NCI-H1417 treated with DMSO at 0.1 percent for 48 hours (cell line): ENCODE measurements around the gene NOC4L.
"Not testable (repeated sequence)": the region's sequence is repeated elsewhere in the genome, so short reads cannot be mapped to it uniquely, and the experiment has no call there.

Experiments
- DNase-seq: peaks from one replicate; lab custom pipeline; 2025; lab: John Stamatoyannopoulos, UW

The NOC4L gene

DNA sequence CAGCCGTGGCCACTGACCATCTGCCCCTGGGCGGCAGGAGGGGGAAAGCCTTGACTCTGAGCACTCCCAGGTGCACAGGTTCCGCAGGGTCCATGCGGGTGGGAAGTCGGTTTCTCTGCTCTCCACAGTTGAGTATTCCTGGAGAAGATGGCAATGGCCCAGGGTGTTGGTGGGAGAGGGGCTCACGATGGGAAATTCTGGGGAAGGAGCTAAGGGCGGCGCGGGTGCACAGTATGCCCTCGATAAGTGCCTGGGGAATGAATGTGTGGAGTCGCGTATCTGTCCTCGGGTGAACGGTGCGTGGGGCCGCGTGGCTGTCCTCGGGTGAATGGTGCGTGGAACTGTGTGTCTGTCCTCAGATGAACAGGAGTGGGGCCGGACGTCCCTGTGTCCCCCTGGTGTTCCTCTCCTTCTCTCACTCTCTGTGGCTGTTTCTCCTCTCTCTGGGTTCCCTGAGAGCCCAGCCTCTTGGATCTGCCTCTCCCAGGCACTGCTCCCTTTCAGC is 38.0 kb downstream of the NOC4L start:
- DNase-seq, result no peak

DNA sequence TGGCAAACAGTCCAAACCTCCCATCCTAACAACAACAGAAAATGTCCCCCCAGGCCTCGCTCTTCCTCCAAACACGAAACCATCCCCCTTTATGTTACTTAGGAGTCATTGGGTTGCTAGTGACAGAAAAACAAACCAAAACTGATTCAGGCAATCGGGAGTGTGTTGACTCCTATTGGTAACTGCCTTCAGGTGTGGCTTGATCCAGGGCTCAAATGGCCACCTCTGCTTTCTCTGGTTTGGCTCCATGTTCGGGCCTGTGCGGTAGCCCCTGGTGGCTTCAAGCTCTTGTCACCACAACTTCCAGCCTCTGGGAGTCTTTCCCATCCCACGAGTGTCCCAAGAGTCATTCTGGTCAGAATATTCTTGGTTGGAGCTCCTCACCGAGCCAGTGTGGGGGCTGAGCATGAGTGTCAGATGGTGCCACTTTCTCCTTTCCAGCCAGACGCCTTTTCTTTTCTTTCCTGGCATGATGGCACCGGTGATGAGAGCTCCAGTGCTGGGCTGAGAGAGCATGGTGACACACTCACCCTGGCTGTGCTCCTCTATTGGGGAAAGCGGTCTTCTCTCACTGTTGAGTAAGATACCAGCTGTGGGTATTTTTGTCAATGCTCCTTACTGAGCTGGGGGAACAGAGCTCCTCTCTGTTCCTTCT is 38.6 kb downstream of the NOC4L start:
- no peak for DNase-seq

DNA sequence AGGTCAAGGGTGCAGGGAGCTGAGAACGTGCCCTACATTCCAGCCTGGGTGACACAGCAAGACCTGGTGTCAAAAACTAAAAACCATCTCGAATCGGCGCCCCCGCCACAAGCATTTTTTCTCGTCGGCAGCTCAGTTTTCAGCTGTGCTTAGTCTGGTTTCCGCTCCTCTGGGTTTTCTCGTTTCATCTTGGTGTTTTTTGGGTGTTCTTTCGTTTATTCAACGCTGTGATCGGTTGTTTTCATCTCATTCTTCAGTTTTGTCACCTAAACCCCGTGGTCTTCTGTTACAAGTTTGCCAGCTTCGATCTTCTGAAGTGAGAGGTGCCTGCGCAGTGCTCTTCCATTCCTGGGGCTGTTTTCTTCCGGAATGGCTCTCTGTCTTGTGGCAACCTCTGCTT is 41.4 kb downstream of the NOC4L start:
- DNase-seq, result no peak

DNA sequence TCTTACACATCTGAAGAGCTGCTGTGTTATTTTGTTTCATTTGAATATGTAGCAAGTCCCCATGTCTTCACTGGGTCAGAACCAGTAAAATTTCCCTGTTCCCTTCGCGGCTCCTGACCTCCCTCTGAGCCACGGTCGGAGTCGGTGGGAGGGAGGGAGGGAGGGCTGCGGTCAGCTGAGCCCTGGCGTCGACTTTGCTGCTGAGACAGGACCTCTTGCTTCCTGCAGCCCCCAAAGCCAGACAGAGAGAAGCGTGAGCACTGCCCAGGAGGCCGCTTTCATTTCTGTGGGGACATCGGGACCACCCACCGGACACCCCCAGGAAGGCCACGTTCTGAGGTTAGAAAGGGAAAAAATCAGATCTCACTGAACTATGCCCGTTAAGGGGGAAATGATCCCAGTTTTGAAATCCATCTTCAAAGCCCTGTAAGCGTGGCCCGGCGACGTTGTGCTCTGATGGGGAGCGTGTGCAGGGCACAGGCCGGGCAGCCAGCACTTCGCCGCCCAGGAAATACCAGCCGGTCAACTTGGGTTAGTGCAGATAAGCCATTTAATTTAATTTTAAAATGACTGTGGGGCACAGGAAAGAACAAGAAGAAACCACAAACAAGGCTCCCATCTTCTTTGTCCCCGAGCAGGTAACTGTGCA is 42.1 kb downstream of the NOC4L start:
- DNase-seq, result no peak

DNA sequence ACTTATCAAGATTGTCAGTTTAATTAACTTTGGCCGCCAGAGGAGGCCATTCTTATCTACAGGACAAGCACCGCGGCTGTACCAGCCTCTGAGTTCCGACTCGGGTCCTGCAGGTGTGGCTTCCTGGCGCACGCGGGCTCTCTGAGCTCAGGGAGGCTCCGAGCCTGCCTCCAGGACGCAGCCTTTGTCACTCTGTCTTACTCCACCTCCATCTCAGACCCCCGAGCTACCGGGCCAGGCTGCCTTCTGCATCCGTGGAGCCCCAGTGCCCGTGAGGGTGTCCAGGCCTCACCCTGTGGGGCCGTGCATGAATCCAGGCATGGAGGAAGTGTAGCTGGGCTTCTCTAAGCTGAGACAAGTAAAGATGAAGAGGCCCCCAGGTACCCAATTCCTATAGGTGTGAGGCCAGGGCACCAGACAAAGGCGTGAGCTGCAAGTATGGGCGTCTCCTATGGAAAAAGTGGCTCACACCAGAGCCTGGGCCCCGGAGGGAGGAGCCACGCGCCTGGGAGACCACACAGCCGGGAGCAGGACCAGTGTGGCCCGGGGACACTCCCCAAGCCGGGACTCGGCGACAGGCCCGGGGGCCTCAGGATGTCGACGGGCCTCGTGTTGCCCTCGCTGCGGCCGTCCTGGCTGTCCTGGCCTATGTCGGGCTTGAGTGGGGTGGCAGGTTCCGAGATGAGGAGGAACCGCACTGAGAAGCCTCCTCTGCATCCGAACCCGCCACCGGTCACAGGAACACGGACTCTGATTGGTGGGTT is 42.8 kb downstream of the NOC4L start:
- no peak for DNase-seq

DNA sequence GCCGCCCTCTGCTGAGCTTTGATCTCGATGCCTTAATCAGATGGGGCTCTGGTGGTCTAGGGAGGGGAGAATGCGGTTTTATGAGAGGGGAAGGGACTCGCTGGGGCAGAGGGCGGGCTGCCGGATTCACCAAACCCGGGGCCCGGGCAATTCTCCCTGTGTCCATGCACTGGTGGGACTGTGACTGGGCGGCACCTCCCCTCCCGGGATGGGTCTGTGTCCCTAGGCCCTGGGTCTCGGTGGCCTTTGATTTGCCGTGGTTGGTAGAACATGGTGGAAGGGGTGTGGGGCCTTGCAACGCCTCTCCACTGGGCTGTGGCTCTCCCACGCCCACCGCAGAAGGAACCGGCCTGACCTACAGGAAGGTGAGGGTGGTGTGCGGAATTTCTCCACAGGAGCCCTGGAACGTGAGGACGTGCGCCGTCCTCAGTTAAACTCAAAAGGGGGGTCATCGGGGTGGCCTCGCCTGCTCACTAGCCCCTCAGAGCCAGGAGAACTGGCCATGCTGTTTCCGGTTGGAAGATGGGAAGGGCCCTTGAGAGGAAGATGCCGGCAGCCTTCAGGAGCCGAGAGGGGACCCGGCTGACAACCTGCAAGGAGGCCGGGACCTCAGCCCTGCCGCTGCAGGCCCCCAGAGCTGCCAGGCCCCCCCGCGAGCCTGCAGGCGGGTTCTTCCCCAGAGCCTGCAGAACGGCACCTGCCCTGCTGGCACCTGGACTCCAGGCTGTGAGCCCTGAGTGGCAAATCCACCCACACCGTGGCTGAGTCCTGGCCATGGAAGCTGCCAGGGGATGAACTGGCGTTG is 43.6 kb downstream of the NOC4L start:
- no peak for DNase-seq

DNA sequence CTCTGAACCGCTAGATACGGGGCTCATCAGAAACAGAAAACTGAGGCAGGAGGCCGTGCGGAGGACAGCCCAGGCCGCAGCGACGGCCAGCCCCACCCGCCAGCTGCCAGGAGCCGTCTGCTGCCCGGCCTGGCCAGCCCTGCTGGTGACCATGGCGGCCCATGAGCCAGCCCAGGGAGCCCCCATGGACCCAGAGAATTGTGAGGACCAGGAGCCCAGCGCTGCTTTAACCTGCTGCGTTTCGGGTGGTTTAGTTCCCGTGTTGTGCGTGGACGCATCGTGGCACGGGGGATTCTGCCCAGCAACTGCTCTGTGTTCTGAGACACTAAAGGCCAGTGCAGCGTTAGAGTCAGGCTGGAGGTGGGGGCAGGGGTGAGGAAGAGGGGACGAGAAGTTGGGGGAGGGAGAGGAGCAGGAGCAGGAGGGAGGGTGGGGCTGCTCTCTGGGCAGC is 44.2 kb downstream of the NOC4L start:
- no peak for DNase-seq

DNA sequence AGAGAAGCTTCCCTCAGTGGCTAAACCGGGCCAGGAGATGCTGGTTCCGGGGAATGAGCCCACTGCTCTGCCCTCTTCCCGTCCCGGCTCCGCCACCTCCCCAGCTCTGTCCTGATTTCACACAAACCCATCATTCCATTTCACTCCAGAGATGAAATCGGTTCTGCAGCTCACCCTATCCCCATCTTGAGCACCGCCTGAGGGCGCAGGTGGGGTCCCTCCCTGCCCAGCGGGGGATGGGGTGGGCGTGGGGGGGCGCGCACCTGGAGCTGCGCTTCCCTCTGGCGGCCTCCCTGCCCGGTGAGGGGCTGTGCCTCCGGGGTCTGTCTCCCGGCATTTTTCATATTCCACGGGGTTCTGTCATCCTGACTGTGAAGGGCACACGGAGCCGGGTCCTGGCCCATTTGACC is 44.7 kb downstream of the NOC4L start:
- no peak for DNase-seq

DNA sequence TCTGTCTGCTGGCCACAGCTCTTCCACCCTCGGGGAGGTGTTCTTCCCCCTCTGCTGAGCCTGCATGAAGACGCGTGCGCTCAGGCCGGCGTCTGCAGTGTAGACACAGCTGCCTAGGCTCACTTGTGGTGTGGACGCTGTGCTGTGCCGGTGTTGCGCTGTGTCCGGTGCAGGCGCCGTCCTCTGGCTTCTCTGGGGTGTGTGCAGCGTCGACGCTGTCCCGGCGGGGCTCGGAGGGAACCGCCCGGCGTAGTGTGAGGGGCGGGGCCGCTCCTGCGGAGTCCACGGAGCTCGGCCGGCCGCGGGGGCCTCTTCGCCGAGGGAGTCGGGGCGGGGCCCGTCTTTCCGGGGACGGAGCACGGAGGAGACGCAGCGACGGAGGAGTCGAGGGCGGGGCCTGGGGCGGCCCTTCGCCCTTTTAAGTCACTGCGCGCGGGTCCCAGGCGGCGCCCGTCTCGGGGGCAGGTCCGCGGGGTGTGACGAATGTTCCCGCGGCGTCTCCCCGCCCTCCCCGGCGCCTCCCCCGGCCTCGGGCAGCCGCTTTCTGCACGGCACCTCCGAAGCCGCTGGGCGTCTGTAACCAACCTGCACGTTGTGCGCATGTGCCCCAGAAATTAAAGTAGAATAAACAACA is 45.2 kb downstream of the NOC4L start:
- DNase-seq, result peak; percentile 15

DNA sequence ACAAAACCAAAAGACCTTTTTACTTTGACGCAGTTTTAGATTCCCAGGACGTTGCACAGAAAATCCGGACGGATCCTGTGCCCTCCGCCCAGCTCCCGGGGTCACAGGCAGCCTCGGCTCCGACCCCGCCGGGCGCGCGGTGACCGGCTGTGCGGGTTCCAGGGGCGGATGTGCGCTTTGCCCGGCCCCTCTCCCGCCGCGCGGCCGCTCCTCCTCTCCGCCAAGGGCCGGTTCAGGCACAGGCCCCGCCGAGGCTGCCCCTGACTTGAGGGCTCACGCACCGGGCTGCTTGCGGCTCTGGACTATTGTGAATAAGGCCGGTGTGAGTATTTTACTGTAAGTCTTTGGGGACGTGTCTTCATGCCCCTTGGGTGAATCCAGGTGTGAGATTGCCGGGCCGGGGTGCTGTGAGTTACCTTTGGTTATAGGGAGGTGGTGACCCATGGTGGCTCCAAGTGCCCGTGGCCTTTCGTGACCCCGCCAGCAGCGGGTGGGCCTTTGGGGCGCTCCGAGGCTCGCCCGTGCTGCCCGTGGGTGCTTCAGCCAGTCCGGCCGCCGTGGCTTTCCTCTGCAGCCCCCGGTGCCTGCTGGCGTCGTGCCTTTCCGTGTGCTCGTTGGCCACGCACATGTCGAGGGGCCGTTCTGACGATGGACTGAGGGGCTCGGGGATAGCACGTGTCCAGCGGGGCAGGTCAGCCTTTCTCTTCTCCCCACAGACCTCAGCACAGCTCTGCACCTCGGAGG is 45.9 kb downstream of the NOC4L start:
- no peak for DNase-seq

DNA sequence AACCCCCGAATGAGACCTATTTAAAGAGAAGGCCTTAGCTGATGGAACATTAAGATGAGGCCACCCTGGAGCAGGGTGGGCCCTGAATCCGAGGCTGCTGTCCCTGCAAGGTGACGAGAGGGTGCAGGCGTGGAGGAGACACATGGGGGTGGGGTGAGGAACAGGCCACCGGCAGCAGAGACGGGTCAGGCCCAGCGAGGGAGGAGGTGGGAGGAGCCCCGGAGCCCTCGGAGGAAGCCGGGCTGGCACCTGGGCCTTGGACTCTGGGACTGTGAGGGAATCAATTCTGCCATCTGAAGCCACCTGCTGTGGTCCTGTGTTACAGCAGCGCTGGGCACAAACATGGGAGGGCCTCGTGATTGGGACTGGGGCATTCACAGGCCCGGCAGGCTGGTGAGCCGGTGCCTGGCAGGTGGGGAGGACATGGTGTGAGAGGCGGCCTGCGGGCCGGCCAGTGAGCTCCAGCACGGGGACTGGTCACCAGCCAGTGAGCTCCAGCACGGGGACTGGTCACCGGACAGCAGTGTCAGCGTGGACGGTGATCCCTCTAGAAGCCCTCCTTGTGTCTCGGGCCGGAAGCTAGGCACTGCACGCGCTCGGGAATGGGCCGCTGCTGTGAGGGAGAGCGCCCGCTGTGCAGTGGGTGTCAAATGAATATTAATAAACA is 46.7 kb downstream of the NOC4L start:
- no peak for DNase-seq

DNA sequence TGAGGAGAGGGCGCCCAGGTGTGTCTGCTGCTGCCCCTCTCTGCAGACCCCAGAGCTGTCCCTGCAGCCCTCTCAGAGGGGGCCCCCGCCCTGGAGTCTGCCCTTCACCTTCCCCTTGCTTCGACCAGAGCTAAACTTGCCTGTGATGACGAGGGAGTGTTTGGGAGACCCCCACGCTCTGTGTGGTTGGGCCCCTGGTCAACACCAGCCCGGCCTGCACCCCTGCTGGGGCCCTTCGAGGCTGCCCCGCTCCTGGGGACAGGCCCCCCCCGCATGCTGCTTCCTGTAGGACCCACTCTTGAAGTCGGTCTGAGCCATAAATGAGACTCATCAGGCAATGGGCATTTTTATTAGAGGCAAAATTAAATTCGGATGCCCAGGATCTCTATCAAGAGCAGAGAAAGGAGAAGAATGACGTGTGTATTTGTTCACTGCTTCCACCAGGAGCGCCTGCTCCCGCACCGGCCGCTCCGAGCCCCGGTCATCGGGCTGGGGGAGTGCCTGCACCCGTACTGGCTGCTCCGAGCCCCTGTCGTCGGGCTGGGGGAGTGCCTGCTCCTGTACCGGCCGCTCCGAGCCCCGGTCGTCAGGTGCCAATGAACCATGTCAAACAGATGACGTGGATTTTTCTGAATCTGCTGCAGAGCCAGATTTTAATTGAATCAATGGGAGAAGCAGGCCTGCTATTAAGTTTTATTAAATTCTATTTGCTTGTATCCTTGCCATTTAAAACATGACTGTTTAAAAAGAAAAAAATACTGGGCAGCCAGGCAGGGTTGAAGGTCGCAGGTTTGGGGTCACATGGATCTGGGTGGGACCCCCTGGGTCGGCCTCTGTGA is 47.7 kb downstream of the NOC4L start:
- no peak for DNase-seq

DNA sequence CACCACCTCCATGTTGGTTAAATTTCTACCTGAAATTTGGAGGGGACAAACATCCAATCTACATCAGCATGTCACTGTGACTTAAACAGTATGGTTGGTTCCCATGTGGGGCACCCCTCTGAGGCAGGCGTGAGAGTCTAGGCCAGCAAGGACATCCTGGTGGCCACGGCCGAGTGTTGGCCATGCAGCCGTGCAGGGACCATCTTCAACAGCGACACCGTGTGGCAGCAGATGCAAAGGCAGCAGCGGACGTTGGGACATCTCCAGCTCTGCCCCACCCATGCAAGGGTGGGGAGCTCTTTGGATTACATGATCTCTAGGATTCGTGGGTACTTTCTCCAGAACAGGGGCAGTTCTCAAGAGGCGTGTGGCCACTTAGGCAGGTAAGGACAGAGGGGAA is 49.8 kb downstream of the NOC4L start:
- no peak for DNase-seq

DNA sequence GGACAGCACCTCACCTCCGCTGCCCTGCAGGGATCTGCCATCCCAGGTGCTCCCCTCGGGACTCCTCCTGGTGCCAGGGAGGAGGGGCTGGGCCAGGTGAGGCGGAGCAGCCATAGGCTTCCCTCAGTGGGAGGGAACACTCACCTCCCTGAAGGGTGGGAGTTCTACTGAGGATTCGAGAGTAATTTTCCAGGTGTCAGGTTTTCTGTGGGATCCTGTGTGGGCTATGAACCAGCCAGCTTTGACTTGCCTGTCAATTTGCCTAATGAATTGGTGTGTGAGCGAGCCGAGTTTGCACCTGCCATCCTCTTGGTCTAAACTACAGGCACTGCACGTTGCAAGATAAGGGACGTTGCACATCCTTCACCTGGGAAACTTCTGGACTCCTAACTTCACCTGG is 50.3 kb downstream of the NOC4L start:
- no peak for DNase-seq

DNA sequence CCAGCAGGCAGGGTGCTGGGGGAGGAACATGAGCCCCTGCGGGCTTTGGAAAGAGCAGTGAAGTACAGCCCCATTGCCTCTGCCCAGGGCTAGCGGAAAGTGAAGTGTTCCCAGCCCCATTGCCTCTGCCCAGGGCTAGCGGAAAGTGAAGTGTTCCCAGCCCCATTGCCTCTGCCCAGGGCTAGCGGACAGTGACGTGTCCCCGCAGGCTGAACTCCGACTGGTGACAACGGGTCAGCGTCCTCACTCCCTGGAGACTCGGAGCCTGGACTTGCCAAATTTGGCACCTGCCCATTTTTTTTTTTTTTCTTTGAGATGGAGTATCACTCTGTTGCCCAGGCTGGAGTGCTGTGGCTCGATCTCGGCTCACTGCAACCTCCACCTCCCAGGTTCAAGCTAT is 51.0 kb downstream of the NOC4L start:
- not testable (repeated sequence) for DNase-seq

DNA sequence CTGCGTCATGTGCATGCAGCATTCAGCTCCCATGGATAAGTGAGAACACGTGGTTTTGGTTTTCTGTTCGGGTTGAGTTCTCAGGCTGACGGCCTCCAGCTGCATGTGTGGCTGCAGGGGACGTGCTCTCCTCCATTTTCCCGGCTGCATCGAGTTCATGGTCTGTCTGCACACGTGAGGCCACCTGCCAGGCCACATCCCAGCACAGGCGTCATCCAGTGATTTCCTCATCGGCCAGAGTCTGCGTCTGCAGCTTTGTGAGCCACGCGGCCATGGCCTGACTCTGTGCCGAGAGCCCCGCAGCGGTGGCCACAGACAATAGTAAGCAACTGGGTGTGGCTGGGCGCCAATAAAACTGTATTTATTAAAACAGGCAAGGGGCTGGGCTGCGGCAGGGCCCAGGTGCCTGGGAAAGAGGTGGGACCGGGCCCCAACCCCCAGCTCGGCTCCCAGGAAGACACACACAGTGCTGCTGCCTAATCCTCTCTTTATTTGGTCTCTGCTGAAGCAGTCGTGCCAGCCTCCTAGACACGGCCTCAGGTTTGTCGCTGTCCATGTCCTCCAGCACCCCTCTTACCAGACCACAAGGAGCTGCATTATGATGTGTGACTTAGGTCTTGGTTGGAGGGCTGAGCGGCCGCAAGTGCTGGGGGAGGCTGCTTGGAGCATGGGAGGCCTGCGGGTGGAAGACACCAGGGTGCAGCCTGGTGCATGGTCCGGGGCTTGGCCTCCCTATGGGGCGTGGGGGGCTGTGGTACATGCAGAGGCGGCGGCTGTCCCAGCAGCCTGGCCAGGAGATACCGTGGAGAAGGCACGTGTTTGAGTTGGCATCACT is 52.0 kb downstream of the NOC4L start:
- peak; percentile 77 for DNase-seq

DNA sequence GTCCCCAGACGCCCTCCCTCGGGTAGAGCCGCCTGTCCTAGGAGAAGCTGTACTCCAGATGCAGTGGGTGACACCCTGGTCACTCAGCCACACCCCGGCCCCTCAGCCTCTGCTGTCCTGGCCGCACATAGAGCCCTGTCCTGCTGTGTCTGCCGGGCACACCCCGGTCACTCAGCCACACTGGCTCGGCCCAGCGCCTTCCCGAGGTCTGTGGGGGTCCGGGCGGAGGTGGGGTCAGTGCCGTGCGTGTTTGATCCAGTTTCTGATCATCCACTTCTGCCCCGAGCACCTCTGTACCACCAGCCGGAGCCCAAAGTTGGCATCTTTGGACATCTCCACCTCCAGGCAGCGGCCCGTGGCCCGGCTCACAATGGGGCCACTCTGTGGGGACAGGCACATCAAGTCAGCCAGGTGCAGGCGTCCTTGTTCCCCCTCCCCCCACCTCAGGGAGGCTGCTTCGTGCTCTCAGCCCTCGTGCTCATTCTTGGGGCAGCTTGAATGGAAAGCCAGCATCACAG is 52.7 kb downstream of the NOC4L start:
- no peak for DNase-seq
